ENCODE data around the gene TNFRSF14.

DNA sequence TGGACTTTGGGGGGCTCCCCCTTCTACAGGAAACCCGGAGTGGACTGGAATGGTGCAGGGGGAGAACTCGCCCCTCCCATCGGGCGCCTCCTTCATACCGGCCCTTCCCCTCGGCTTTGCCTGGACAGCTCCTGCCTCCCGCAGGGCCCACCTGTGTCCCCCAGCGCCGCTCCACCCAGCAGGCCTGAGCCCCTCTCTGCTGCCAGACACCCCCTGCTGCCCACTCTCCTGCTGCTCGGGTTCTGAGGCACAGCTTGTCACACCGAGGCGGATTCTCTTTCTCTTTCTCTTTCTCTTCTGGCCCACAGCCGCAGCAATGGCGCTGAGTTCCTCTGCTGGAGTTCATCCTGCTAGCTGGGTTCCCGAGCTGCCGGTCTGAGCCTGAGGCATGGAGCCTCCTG is at the start of gene TNFRSF14:
- TF ChIP-seq ZKSCAN1 (IDR thresholded peaks at IDR 0.05; ENCODE audit: low read depth, low read length) (no peak), TAF1 (IDR thresholded peaks at IDR 0.05; ENCODE audit: control insufficient read depth, extremely low read depth, insufficient read depth, low read length, severe bottlenecking) (no peak), SMAD4 (CRISPR knock-in tag; conservative IDR thresholded peaks at IDR 0.05) (no peak), TCF7L2 (IDR thresholded peaks at IDR 0.05; ENCODE audit: low read depth, low read length) (no peak), ZNF324 (CRISPR knock-in tag; IDR thresholded peaks at IDR 0.05) (no peak), ATF1 (CRISPR knock-in tag; IDR thresholded peaks at IDR 0.05) (no peak), ATF1 (tag; IDR thresholded peaks at IDR 0.05) (no peak), CTCF (IDR thresholded peaks at IDR 0.05 in 2 of 3, conservative IDR thresholded peaks at IDR 0.05 in 1 of 3; ENCODE audit: insufficient read depth in 2 of 3, low read depth in 1 of 3, low read length in 3 of 3) (no peak)
- TF ChIP-seq, protein P1, sequence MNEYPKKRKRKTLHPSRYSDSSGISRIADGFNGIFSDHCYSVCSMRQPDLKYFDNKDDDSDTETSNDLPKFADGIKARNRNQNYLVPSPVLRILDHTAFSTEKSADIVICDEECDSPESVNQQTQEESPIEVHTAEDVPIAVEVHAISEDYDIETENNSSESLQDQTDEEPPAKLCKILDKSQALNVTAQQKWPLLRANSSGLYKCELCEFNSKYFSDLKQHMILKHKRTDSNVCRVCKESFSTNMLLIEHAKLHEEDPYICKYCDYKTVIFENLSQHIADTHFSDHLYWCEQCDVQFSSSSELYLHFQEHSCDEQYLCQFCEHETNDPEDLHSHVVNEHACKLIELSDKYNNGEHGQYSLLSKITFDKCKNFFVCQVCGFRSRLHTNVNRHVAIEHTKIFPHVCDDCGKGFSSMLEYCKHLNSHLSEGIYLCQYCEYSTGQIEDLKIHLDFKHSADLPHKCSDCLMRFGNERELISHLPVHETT (CRISPR knock-in tag; conservative IDR thresholded peaks at IDR 0.05 in 1 of 2, IDR thresholded peaks at IDR 0.05 in 1 of 2), result no peak
- TF ChIP-seq, protein P2, sequence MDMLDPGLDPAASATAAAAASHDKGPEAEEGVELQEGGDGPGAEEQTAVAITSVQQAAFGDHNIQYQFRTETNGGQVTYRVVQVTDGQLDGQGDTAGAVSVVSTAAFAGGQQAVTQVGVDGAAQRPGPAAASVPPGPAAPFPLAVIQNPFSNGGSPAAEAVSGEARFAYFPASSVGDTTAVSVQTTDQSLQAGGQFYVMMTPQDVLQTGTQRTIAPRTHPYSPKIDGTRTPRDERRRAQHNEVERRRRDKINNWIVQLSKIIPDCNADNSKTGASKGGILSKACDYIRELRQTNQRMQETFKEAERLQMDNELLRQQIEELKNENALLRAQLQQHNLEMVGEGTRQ (CRISPR knock-in tag; IDR thresholded peaks at IDR 0.05), result no peak
